ENCODE data around the gene DGLUCY. TPM values are rescaled to one million over a fixed set of nuclear protein-coding genes. Genes with fewer than 3 reads are reported as not detected.

Gene DGLUCY
- total and polyA plus RNA-seq, 9 donors: 17.9 to 73.3 (median 39.3) TPM

DNA sequence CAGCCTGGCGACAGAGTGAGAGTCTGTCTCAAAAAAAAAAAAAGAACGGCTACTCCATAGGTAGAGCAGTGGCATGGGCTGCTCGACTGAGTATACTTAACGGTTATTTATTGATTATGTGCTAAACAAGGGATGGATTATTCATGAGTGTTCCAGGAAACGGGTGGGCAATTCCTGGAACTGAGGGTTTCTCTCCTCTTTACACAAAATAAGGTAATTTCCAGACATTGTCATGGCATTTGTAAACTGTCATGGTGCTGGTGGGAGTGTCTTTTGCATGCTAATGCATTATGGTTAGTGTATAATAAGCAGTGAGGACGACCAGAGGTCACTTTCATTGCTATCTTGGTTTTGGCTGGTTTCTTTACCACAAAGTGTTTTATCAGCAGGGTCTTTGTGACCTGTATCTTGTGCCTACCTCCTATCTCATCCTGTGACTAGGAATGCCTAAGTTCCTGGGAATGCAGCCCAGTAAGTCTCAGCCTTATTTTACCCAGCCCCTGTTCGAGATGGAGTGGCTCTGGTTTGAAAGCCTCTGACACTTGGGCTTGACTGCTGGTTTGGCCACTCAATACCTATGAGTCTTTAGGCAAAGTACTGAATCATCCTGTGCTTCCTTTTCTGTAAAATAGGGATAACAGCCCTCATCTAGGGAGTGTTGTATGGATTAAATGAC is 3.2 kb downstream of the DGLUCY start:
- intact Hi-C loops (cut with DNase I): no loop called here
- Histone ChIP-seq H3K4me1 (ENCODE audit: insufficient read depth) (peaks cover 11% of the 10 kb centered on the region), H3K9me3 (no peaks in the 10 kb centered on the region), H3K36me3 (no peaks in the 10 kb centered on the region), H3K27me3 (no peaks in the 10 kb centered on the region), H3K27ac (no peak overlapping the region), H3K4me3 (no peak overlapping the region)
- 60 to 68% (median 65%) methylated on average over 7 of the region's 7 CpGs for WGBS, 3 donors
- no peak for DNase-seq
- TF ChIP-seq CTCF (IDR thresholded peaks at IDR 0.05): no peak
- no peak for TF ChIP-seq POLR2A (IDR thresholded peaks at IDR 0.05)
- TF ChIP-seq EP300 (IDR thresholded peaks at IDR 0.05): no peak

- no peak overlapping the region for H3K27ac ChIP-seq
- TF ChIP-seq EP300 (IDR thresholded peaks at IDR 0.05): no peak
- no peak for TF ChIP-seq CTCF (IDR thresholded peaks at IDR 0.05)
- no peak for TF ChIP-seq POLR2A (IDR thresholded peaks at IDR 0.05)
- no peaks in the 10 kb centered on the region for H3K27me3 ChIP-seq
- no peaks in the 10 kb centered on the region for H3K9me3 ChIP-seq
- intact Hi-C loops (cut with DNase I): no loop called here
- peaks cover 11% of the 10 kb centered on the region for H3K4me1 ChIP-seq (ENCODE audit: insufficient read depth)
- no peak for DNase-seq
- WGBS, 3 donors: 93 to 94% (median 93%) methylated on average over 5 of the region's 5 CpGs
- H3K36me3 ChIP-seq: no peaks in the 10 kb centered on the region
- no peak overlapping the region for H3K4me3 ChIP-seq
These were observed 4.1 kb downstream of the DGLUCY start for GRCh38 chr14:91117960-91118359.

DNA sequence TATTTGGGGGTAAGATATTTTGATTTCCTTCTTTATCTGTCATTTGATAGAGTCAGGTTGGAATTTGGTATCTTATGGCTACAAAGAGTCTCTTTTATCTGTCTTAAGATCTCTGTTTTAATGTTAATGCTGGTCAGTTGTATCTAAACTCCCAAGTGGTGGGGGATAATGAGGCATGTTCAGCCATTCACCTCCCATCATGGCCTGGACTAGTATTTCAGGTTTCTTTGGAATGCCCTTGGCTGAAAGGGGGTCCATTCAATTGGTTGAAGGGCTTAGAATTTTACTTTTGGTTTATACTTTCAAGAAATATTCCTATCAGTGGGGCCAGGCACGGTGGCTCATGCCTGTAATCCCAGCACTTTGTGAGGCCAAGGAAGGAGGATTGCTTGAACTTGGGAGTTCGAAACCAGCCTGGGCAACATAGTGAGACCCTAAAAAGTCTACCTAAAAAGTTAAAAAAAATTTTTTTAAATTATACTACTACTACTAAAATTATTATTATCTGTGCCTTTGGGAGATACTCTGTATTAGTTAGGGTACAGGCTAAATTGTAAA is 4.7 kb downstream of the DGLUCY start:
- intact Hi-C loops (cut with DNase I): no loop called here
- DNase-seq: no peak
- WGBS, 3 donors: 98 to 100% (median 100%) methylated on average over 2 of the region's 2 CpGs
- H3K4me1 ChIP-seq (ENCODE audit: insufficient read depth): peaks cover 8% of the 10 kb centered on the region
- H3K27me3 ChIP-seq: no peaks in the 10 kb centered on the region
- H3K27ac ChIP-seq: no peak overlapping the region
- no peak overlapping the region for H3K4me3 ChIP-seq
- TF ChIP-seq EP300 (IDR thresholded peaks at IDR 0.05) (no peak), CTCF (IDR thresholded peaks at IDR 0.05) (no peak), POLR2A (IDR thresholded peaks at IDR 0.05) (no peak)
- H3K9me3 ChIP-seq: no peaks in the 10 kb centered on the region
- H3K36me3 ChIP-seq: no peaks in the 10 kb centered on the region

- H3K4me1 ChIP-seq (ENCODE audit: insufficient read depth): peaks cover 8% of the 10 kb centered on the region
- DNase-seq: no peak
These were observed 5.9 kb downstream of the DGLUCY start for GRCh38 chr14:91119556-91120311.

More at GRCh38 chr14:91119556-91120311, 5.9 kb downstream of the DGLUCY start:
- Histone ChIP-seq H3K27ac (no peak overlapping the region), H3K27me3 (no peaks in the 10 kb centered on the region), H3K36me3 (no peaks in the 10 kb centered on the region), H3K4me3 (no peak overlapping the region), H3K9me3 (no peaks in the 10 kb centered on the region)
- 71 to 77% (median 76%) methylated on average over 8 of the region's 8 CpGs for WGBS, 3 donors
- intact Hi-C loops (cut with DNase I): no loop called here
- TF ChIP-seq POLR2A (IDR thresholded peaks at IDR 0.05) (no peak), CTCF (IDR thresholded peaks at IDR 0.05) (no peak), EP300 (IDR thresholded peaks at IDR 0.05) (no peak)

Measured in ovary (tissue), 9 donors.